ENCODE results near the gene CENPB.

The CENPB gene

GRCh38 chr20:3735768-3736167 is 50.8 kb downstream of the CENPB start:
- Histone ChIP-seq H3K9ac (no peak overlapping the region), H3K4me3 (IDR thresholded peaks at IDR 0.05; ENCODE audit: insufficient read depth, low read depth, low read length) (no peak overlapping the region), H3K27ac (no peak overlapping the region), H3K4me2 (no peak overlapping the region), H3K4me1 (ENCODE audit: low read depth, poor library complexity, severe bottlenecking) (no peaks in the 10 kb centered on the region), H3K36me3 (ENCODE audit: insufficient read depth) (no peaks in the 10 kb centered on the region), H2AFZ (ENCODE audit: low read depth) (no peak overlapping the region), H3K79me2 (ENCODE audit: insufficient read depth, low read depth) (no peaks in the 10 kb centered on the region), H3K27me3 (ENCODE audit: insufficient read depth, low read depth) (no peaks in the 10 kb centered on the region), H4K20me1 (ENCODE audit: insufficient read depth) (no peaks in the 10 kb centered on the region)
- TF ChIP-seq CTCF (conservative IDR thresholded peaks at IDR 0.05; ENCODE audit: low read depth, low read length) = no peak

GRCh38 chr20:3734111-3734843 is 52.3 kb downstream of the CENPB start:
- Histone ChIP-seq H3K4me3 (IDR thresholded peaks at IDR 0.05; ENCODE audit: insufficient read depth, low read depth, low read length) (no peak overlapping the region), H3K27ac (no peak overlapping the region), H3K36me3 (ENCODE audit: insufficient read depth) (no peaks in the 10 kb centered on the region), H3K79me2 (ENCODE audit: insufficient read depth, low read depth) (no peaks in the 10 kb centered on the region), H3K4me1 (ENCODE audit: low read depth, poor library complexity, severe bottlenecking) (no peaks in the 10 kb centered on the region), H3K27me3 (ENCODE audit: insufficient read depth, low read depth) (no peaks in the 10 kb centered on the region), H4K20me1 (ENCODE audit: insufficient read depth) (no peaks in the 10 kb centered on the region), H2AFZ (ENCODE audit: low read depth) (no peak overlapping the region), H3K9ac (no peak overlapping the region), H3K4me2 (no peak overlapping the region)
- no peak for TF ChIP-seq CTCF (conservative IDR thresholded peaks at IDR 0.05; ENCODE audit: low read depth, low read length)
